D721Med (cell line): Measurements from ENCODE around the gene RUNX2.

Source experiments
- DNase-seq: peaks from one replicate; pipeline ENCODE4 v3.0.0; 2011; ENCODE audit warnings: low spot score; ENCODE audit not compliant: insufficient read length
- FAIRE-seq: peaks from 2 replicates; lab custom pipeline; 2011; peaks lifted over from hg19 to GRCh38; lab: Jason Lieb, UNC
- TF ChIP-seq, protein P1 (sequence below): IDR thresholded peaks from 2 replicates; pipeline ENCODE4 v1.5.1; 2012; ENCODE audit warnings: mild to moderate bottlenecking, control low read depth; ENCODE audit not compliant: insufficient read depth; ENCODE audit errors: missing control alignments

RUNX2 gene

DNA sequence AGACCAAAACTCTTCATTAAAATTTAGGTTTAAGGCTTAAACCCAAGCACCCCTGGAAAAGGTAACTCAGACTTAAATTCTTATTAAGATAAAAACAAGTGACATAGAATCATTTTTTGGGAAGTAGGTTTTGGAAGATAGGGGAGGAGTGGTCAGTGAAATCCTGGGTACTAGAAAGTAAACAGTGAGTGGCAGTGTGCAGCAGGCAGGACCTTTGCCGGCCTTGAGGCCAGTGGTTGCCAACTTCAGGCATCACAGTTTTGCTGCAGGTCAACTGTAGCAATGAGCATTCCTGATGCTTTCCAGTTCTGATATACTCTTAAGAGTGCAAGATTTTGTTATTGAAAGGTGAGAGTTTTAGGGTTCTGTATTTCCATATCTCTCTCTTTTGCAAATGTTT, 118.9 kb downstream of the RUNX2 start:
- TF ChIP-seq, protein P1, sequence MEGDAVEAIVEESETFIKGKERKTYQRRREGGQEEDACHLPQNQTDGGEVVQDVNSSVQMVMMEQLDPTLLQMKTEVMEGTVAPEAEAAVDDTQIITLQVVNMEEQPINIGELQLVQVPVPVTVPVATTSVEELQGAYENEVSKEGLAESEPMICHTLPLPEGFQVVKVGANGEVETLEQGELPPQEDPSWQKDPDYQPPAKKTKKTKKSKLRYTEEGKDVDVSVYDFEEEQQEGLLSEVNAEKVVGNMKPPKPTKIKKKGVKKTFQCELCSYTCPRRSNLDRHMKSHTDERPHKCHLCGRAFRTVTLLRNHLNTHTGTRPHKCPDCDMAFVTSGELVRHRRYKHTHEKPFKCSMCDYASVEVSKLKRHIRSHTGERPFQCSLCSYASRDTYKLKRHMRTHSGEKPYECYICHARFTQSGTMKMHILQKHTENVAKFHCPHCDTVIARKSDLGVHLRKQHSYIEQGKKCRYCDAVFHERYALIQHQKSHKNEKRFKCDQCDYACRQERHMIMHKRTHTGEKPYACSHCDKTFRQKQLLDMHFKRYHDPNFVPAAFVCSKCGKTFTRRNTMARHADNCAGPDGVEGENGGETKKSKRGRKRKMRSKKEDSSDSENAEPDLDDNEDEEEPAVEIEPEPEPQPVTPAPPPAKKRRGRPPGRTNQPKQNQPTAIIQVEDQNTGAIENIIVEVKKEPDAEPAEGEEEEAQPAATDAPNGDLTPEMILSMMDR, result no peak
- DNase-seq (no peak), FAIRE-seq (no peak)

DNA sequence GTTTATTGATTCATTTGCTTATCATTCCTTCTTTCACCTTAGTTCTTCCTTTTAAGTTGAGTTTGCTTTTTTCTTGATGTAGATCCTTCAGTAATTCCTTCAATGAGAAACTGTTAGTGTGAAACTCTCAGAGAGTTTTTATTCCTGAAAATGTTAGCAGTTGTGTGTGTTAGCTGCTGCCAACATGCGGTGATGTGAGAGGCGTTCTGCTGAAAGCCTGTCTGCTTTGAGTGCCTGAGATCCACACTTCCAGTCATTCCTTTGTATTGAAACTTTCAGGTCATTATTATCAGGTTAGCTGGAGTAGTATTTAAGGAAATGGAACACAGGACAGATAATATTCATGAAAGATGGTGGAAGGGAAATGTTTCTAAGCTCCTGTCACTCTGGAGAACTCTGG, 119.6 kb downstream of the RUNX2 start:
- no peak for DNase-seq
- TF ChIP-seq, protein P1, result no peak
- no peak for FAIRE-seq

- no peak for FAIRE-seq
- TF ChIP-seq, protein P1, result no peak
- DNase-seq, result no peak
Observed at GRCh38 chr6:45448417-45449389, 120.6 kb downstream of the RUNX2 start.

GRCh38 chr6:45450132-45450531, 122.0 kb downstream of the RUNX2 start:
- no peak for FAIRE-seq
- TF ChIP-seq, protein P1, result no peak
- DNase-seq, result no peak

GRCh38 chr6:45450831-45451230, 122.7 kb downstream of the RUNX2 start:
- FAIRE-seq (no peak), DNase-seq (no peak)
- TF ChIP-seq, protein P1, result no peak

- peak; percentile 11 for FAIRE-seq
Observed at GRCh38 chr6:45454008-45454911, 126.1 kb downstream of the RUNX2 start.

More at GRCh38 chr6:45454008-45454911, 126.1 kb downstream of the RUNX2 start:
- TF ChIP-seq, protein P1, result no peak
- DNase-seq, result no peak
